ENCODE measurements around the gene SLAMF9. TPM values are rescaled to one million over a fixed set of nuclear protein-coding genes. Genes with fewer than 3 reads are reported as not detected.
A peak's percentile ranks its signal among the peaks of the same experiment; 100 is the strongest.

SLAMF9 gene
- total RNA-seq, 1 donor from 2014 or later = 16.6 TPM

DNA sequence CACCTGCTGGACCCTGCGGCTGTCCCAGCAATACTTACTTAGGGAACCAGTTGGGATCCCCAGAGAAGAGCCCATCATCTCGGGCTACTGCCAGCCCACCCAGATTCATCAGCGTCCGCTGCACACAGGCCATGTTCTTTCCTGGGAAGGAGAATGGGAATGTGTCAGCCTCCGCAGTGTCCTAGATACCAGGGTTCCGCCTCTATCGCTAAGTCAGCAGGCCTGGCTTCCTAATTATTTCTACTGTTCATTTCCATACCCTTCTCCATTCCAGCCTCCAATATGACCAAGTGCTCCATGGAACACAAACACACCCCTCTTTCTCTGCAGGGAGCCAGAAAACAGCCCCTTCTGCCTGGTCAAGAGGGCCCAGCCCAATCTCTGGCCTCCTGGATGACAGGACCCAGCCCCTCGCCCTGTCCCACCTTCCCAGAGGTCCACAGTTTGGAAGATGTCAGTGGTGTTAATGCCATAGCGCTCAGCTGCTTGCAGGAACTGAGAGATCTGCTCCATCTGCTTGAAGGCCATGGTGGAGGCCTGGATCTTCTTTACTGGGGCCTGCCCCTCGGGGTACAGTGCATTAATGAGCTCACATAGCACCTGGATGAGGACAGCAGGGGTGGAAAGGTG lies 34.7 kb downstream of the SLAMF9 start:
- DNase-seq (ENCODE audit: low read depth) (no peak), FAIRE-seq (no peak)
- H3K4me3 ChIP-seq (ENCODE audit: low read depth, low read length) = no peak overlapping the region
- peaks cover 34% of the 10 kb centered on the region for H3K36me3 ChIP-seq (ENCODE audit: control insufficient read depth, insufficient read depth, low read length)
- TF ChIP-seq, protein P1, sequence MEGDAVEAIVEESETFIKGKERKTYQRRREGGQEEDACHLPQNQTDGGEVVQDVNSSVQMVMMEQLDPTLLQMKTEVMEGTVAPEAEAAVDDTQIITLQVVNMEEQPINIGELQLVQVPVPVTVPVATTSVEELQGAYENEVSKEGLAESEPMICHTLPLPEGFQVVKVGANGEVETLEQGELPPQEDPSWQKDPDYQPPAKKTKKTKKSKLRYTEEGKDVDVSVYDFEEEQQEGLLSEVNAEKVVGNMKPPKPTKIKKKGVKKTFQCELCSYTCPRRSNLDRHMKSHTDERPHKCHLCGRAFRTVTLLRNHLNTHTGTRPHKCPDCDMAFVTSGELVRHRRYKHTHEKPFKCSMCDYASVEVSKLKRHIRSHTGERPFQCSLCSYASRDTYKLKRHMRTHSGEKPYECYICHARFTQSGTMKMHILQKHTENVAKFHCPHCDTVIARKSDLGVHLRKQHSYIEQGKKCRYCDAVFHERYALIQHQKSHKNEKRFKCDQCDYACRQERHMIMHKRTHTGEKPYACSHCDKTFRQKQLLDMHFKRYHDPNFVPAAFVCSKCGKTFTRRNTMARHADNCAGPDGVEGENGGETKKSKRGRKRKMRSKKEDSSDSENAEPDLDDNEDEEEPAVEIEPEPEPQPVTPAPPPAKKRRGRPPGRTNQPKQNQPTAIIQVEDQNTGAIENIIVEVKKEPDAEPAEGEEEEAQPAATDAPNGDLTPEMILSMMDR (IDR thresholded peaks at IDR 0.05; ENCODE audit: insufficient read depth, low read length, severe bottlenecking) = no peak
- no peaks in the 10 kb centered on the region for H3K27me3 ChIP-seq (ENCODE audit: control insufficient read depth, insufficient read depth, low read length)

DNA sequence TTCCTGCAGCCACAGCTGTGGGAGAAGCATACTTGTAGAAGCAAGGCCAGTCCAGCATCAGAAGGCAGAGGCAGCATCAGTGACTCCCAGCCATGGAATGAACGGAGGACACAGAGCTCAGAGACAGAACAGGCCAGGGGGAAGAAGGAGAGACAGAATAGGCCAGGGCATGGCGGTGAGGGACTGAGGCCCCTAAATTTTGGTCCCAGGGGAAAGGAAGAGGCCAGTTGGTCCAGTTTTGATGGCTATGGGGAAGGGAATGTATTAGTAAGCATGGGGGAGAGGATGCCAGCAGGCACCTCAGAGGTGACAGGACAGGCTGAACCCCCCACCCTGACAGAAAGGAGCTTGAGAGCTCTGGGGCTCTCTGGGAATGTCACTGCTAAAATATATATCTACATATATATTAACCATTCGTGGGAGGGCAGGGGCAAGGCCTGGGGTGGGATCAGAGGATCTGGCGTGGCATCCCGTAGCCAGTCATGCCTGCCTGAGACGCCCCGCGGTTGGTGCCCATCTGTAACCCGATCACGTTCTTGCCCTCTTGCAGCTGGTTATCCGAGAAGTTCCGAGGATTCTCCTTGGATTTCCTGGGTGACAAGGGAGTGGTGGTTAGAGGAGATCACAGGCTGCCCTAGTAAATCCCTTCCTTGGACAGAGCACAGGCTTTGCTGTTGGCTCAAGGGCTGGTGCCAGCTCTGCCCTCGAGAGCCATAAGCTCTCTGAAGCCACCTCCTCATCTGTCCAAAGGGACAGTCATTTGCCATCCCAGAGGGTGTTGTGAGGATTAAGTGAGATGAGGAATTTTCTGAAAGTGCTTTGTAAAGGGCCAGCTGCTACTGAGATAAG lies 35.5 kb downstream of the SLAMF9 start:
- FAIRE-seq = no peak
- Histone ChIP-seq H3K27me3 (ENCODE audit: control insufficient read depth, insufficient read depth, low read length) (no peaks in the 10 kb centered on the region), H3K4me3 (ENCODE audit: low read depth, low read length) (no peak overlapping the region), H3K36me3 (ENCODE audit: control insufficient read depth, insufficient read depth, low read length) (peaks cover 34% of the 10 kb centered on the region)
- TF ChIP-seq, protein P1 (IDR thresholded peaks at IDR 0.05; ENCODE audit: insufficient read depth, low read length, severe bottlenecking) = no peak
- DNase-seq (ENCODE audit: low read depth) = no peak

DNA sequence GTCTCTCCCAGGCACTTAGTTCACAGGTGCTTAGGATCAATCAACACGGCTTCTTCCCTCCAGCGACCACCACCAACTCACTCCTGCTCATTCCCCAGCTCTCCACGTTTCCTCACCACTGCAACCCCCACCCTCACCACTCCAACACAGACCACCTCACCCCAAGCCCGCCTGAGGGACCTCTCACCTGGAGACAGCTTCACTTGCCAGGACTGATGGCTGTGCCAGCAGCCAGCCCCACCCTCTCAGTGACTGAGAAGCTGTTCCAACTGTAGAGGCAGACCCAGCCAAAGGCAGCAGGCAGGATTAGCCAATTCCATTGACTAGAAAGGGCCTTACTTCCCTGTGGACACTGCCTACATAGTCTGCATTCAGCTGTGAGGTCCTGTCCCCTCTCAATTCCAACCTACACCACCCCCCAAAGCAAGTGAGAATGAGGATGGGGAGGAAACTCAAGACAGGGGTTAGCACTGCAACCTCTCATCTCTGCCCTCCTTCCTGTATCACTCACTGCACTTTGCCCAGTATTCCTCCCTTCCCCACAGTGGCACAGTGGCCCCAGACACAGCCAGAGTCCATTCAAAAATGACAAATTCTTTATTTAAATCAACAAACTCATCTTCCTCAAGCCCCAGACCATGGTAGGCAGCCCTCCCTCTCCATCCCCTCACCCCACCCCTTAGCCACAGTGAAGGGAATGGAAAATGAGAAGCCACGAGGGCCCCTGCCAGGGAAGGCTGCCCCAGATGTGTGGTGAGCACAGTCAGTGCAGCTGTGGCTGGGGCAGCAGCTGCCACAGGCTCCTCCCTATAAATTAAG lies 36.3 kb downstream of the SLAMF9 start:
- DNase-seq (ENCODE audit: low read depth) (no peak), FAIRE-seq (no peak)
- Histone ChIP-seq H3K4me3 (ENCODE audit: low read depth, low read length) (no peak overlapping the region), H3K36me3 (ENCODE audit: control insufficient read depth, insufficient read depth, low read length) (peaks cover 34% of the 10 kb centered on the region), H3K27me3 (ENCODE audit: control insufficient read depth, insufficient read depth, low read length) (no peaks in the 10 kb centered on the region)
- TF ChIP-seq, protein P1 (IDR thresholded peaks at IDR 0.05; ENCODE audit: insufficient read depth, low read length, severe bottlenecking) = no peak

DNA sequence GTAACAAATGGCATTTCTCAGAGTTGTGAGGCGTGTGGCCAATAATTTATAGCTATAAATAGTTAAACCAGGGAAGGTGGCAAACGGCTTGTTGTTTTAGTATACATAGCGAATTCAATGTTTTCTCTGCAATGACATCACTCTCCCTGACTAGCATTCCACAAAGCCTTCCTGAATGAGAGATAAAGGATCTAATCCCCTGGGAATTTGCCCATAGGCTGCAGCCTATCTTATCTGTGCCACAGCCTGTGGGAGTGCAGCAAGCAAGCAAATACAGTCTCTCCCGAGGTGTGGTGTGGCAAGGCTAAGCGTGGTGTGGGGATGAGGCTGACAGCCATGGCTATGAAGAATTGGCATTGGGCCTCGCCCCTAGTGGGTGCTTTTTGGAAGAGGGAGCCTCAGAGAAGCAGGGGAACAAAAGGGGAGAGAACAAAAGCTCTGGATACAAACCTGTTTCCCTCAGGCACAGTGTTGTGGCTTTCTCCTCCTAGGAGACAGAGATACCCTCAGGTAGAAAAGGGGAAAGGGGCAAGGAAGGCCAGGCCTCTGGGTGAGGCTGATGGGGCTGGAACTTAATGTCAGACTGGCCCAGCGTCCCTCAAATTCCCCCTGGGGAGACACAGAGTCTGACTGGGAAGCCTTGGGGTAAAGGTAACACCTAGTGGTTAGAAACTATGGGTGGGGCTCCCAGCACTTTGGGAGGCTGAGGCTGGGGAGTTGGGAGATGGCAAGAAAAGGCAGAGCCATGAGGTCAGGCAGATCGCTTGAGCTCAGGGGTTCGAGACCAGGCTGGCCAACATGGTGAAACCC lies 37.6 kb downstream of the SLAMF9 start:
- peak; percentile 91 for DNase-seq (ENCODE audit: low read depth)
- FAIRE-seq = no peak
- TF ChIP-seq, protein P1 (IDR thresholded peaks at IDR 0.05; ENCODE audit: insufficient read depth, low read length, severe bottlenecking) = no peak
- no peak overlapping the region for H3K4me3 ChIP-seq (ENCODE audit: low read depth, low read length)
- no peaks in the 10 kb centered on the region for H3K27me3 ChIP-seq (ENCODE audit: control insufficient read depth, insufficient read depth, low read length)
- H3K36me3 ChIP-seq (ENCODE audit: control insufficient read depth, insufficient read depth, low read length) = peaks cover 27% of the 10 kb centered on the region

DNA sequence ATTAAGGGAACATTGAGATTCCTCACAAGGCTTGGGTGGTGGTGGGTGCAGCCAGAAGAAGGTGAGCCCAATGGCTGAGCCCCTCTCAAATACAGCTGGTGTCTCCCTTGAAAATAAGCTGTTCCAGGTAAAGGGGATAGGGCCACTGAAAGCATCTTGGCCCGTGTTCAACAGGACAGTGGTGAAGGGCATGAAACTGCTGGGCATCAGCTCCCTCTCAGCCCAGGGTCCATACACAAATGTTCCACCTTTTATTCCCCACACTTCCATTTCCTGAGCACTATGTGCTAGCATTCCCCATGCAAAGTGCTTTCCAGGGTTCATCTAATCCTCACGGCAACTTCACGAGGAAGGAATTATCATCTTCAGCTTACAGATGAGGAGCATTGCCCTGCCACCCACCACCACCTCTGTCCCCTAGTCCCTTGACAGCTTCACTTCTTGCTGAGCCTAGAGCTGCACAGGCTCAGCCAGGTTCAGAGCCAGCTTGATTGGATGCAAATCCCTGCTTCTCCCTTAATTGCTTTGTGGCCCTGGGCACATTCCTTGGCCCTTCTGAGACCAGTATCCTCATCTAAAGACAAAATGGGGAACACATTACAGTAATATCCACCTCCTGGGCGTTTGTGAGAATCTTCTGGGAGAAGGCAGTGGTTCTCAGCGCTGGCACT lies 38.3 kb downstream of the SLAMF9 start:
- TF ChIP-seq, protein P1 (IDR thresholded peaks at IDR 0.05; ENCODE audit: insufficient read depth, low read length, severe bottlenecking) = no peak
- H3K27me3 ChIP-seq (ENCODE audit: control insufficient read depth, insufficient read depth, low read length) = no peaks in the 10 kb centered on the region
- no peak overlapping the region for H3K4me3 ChIP-seq (ENCODE audit: low read depth, low read length)
- DNase-seq (ENCODE audit: low read depth) = no peak
- FAIRE-seq = no peak
- peaks cover 24% of the 10 kb centered on the region for H3K36me3 ChIP-seq (ENCODE audit: control insufficient read depth, insufficient read depth, low read length)

All from bronchial epithelial cell (primary cell).